ENCODE measurements around the gene DLX3.

Gene DLX3

DNA sequence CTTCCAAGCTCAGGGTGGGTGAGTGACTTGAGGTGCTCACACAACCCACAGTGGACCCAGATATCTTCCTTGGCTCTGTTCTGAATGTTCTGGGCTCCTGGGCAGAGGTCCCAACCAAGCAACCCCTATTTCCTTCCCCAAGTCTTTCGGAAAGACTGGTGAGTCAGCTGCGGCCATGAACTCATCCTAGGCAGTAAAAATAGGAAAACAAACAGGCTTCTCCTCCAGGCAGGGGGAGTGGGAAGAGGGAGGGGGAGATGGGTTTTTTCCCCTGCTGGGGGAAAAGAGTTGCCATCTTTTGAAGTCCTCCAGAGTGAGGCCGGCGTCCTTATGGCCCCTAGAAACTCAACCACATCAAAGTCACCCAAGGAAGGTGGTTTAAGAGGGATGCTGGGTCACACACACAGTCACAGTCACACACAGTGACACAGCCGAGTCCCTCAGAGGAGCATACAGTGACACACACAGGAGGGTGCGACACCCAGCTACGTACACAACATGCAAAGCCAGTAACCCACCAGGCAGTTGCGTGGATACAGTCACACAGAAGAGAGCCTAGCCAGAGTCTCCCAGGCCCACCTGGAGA lies 42.0 kb downstream of the DLX3 start:
- no peak for DNase-seq (ENCODE audit: low spot score)
- in situ Hi-C loops (cut with MboI; ENCODE audit: low sequenced_read_pairs, unreplicated experiment) = no loop called here
- TF ChIP-seq, protein P1, sequence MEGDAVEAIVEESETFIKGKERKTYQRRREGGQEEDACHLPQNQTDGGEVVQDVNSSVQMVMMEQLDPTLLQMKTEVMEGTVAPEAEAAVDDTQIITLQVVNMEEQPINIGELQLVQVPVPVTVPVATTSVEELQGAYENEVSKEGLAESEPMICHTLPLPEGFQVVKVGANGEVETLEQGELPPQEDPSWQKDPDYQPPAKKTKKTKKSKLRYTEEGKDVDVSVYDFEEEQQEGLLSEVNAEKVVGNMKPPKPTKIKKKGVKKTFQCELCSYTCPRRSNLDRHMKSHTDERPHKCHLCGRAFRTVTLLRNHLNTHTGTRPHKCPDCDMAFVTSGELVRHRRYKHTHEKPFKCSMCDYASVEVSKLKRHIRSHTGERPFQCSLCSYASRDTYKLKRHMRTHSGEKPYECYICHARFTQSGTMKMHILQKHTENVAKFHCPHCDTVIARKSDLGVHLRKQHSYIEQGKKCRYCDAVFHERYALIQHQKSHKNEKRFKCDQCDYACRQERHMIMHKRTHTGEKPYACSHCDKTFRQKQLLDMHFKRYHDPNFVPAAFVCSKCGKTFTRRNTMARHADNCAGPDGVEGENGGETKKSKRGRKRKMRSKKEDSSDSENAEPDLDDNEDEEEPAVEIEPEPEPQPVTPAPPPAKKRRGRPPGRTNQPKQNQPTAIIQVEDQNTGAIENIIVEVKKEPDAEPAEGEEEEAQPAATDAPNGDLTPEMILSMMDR (IDR thresholded peaks at IDR 0.05; ENCODE audit: borderline replicate concordance, control extremely low read depth, extremely low read depth, insufficient read depth, missing control alignments) = no peak

DNA sequence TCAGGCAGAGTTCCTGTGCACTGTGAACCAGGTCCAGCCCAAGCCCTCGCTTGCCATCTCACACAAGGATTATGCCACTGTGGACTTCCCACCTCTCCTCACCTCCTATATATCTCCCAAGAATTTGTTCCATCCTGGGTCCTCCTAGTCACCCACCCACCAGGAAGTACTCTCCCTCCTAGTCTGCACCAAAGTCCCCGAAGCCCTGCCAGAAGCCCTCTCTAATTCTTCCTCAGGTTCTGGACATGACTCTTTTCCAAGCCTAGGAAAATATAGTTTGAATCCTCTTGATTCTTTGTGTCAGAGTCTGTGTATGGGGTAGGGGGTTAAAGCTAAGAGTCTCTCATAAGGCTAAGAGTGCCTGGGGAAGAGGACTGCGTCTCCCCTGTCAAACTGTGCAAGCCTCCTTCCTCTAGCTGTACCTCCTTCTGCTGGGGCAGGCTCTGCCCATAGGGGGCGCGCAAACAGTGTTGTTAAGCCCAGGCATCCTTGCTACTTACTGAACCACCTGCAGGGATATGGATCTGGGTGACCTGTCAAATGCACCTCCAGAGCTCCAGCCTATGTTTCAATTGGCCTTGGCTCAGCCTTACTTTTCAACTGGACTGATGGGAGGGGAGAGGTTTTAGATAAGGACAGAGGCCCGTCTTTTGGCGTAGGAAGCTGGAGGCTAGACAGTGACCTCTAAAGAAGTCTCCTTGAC lies 42.7 kb downstream of the DLX3 start:
- DNase-seq (ENCODE audit: low spot score) = peak; percentile 88
- TF ChIP-seq, protein P1 (IDR thresholded peaks at IDR 0.05; ENCODE audit: borderline replicate concordance, control extremely low read depth, extremely low read depth, insufficient read depth, missing control alignments) = peak; percentile 83
- in situ Hi-C loops (cut with MboI; ENCODE audit: low sequenced_read_pairs, unreplicated experiment) = no loop called here

DNA sequence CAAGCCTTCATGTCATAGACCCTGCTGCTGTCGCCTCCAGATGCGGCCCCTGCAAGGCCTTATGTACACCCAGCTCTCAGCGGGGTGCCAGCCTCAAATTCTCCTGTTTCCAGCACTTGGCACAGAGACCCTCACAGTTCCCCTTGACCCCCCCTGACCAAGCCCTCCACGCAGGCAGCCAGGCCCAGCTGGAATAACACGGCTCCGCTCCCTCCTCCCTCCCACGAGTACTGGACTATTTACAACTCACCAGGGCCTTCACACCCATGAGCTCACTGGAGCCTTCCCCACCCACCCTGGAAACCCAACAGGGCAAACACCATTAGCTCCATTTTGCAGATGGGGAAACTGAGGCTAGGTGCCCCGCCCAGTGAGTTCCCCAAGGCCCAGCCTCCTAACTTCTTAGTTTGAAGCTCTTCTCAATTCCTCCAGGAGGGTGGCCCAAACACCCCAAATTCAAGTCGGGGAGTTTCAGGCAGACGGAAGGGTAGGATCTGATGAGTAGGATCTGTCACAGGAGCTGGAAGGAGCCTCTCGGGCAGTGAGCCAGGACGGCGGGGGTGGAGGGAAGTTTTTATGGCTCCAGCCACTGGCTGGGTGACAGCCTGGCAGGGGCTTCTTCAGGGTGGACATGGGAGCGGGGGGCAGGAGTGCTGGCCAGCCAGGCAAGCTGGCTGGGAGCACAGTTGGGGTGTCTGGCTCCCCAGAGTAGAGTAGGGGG lies 43.5 kb downstream of the DLX3 start:
- no peak for DNase-seq (ENCODE audit: low spot score)
- in situ Hi-C loops (cut with MboI; ENCODE audit: low sequenced_read_pairs, unreplicated experiment) = no loop called here
- TF ChIP-seq, protein P1 (IDR thresholded peaks at IDR 0.05; ENCODE audit: borderline replicate concordance, control extremely low read depth, extremely low read depth, insufficient read depth, missing control alignments) = no peak

DNA sequence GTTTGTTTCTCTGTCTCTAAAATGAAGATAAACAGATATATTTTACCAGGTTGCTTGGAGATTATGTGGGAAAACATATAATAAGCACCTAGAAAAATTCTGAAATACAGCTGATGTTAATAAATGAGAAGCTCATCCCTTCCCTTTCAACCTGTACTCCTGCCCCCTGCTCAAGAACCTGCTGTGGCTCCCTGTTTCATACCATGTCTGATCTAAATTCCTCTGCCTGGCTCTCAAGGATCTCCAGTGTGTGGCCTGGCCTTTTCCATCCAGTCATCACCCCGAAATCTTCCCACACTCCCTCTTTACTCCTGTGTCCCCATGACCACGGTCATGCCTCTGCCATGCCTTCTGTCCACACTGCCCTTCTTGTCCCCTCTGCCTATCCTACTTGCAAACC lies 45.4 kb downstream of the DLX3 start:
- TF ChIP-seq, protein P1 (IDR thresholded peaks at IDR 0.05; ENCODE audit: borderline replicate concordance, control extremely low read depth, extremely low read depth, insufficient read depth, missing control alignments) = no peak
- no peak for DNase-seq (ENCODE audit: low spot score)
- in situ Hi-C loops (cut with MboI; ENCODE audit: low sequenced_read_pairs, unreplicated experiment) = no loop called here

DNA sequence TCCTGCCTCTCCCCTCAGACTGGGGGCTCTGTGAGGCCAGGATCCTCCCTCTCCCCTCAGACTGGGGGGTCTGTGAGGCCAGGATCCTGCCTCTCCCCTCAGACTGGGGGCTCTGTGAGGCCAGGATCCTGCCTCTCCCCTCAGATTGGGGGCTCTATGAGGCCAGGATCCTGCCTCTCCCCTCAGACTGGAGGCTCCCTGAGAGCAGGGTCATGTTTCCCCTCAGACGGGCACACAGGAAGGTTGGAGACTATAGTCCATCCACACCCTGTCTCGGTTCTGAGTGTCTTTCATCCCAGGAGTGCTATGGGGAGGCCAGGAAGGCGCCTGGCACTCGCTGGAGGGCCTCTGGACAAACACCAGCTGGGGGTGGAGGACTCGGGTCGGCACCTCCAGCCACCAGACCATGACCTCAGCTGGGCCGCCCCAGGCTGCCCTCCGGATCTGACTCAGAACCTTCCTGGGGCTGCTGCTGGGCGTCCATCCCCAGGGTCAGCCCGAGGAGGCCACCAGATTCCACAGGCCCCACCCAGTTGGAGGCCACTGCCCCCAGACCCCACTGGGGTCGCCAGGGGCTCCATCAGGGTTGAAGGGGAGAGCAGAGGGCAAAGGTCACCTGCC lies 48.0 kb downstream of the DLX3 start:
- TF ChIP-seq, protein P1 (IDR thresholded peaks at IDR 0.05; ENCODE audit: borderline replicate concordance, control extremely low read depth, extremely low read depth, insufficient read depth, missing control alignments) = no peak
- no peak for DNase-seq (ENCODE audit: low spot score)
- in situ Hi-C loops (cut with MboI; ENCODE audit: low sequenced_read_pairs, unreplicated experiment) = no loop called here

DNA sequence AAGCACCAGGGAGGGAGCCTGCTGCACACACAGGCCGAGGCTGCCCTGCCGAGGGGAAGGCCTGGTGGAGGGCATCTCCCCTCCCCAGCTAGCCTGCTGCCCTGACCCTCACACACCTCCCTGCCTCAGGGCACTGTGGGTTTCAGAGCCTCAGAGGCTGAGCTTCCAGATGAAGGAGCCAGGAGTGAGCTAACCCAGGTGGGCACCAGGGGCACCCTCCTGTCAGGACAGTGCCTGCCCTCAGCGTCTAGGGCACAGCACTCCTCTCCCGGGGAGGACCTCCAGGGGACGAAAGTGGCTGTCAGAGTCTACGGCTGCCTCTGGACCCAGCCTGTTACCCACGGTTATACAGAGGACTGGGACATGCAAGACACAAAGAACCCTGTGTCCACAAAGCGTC lies 48.8 kb downstream of the DLX3 start:
- TF ChIP-seq, protein P1 (IDR thresholded peaks at IDR 0.05; ENCODE audit: borderline replicate concordance, control extremely low read depth, extremely low read depth, insufficient read depth, missing control alignments) = no peak
- DNase-seq (ENCODE audit: low spot score) = no peak
- in situ Hi-C loops (cut with MboI; ENCODE audit: low sequenced_read_pairs, unreplicated experiment) = no loop called here

Data from GM13976 (cell line).